CD4-positive, alpha-beta T cell treated with Interleukin-6 at 100 ng/mL for 8 hours (primary cell): ENCODE measurements around the gene STAB2.

Source experiments
- DNase-seq: peaks from one replicate; pipeline ENCODE4 v3.0.0-alpha.2; 2020; ENCODE audit warnings: mixed read lengths, low spot score

The STAB2 gene, protein sequence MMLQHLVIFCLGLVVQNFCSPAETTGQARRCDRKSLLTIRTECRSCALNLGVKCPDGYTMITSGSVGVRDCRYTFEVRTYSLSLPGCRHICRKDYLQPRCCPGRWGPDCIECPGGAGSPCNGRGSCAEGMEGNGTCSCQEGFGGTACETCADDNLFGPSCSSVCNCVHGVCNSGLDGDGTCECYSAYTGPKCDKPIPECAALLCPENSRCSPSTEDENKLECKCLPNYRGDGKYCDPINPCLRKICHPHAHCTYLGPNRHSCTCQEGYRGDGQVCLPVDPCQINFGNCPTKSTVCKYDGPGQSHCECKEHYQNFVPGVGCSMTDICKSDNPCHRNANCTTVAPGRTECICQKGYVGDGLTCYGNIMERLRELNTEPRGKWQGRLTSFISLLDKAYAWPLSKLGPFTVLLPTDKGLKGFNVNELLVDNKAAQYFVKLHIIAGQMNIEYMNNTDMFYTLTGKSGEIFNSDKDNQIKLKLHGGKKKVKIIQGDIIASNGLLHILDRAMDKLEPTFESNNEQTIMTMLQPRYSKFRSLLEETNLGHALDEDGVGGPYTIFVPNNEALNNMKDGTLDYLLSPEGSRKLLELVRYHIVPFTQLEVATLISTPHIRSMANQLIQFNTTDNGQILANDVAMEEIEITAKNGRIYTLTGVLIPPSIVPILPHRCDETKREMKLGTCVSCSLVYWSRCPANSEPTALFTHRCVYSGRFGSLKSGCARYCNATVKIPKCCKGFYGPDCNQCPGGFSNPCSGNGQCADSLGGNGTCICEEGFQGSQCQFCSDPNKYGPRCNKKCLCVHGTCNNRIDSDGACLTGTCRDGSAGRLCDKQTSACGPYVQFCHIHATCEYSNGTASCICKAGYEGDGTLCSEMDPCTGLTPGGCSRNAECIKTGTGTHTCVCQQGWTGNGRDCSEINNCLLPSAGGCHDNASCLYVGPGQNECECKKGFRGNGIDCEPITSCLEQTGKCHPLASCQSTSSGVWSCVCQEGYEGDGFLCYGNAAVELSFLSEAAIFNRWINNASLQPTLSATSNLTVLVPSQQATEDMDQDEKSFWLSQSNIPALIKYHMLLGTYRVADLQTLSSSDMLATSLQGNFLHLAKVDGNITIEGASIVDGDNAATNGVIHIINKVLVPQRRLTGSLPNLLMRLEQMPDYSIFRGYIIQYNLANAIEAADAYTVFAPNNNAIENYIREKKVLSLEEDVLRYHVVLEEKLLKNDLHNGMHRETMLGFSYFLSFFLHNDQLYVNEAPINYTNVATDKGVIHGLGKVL (N-terminal part only)

DNA sequence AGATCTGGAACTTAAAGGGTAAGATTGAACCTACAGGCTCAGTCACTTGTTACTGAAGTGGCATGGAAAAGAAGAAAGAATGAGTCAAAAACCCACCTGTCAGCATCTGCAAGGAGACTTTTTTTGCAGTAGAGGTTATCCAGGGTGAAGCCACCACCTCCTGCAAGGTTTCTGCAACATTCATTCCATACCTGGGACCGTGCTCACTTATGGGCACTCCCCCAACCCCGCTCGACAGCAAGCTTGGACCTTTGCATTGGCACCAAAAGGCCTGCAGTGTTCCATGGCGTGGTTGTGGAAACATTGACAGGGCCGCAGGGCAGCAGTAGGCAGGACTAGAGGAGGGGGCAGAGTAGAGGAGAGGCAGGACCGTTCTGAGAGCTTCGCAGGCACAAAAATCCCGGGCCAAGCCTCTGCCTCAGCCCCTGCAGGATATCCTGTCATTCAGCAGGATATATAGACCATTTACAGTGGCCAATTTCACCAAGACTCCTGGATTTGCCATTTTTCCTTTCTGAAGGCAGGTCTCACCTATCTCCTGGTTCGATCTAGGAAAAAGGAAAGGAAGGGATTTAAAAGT, at the start of gene STAB2:
TSS of gene STAB2 (plus strand) at position 483 of the 580 bp plus-strand sequence. CDS start 204 bp downstream, outside the sequence.
- no peak for DNase-seq

DNA sequence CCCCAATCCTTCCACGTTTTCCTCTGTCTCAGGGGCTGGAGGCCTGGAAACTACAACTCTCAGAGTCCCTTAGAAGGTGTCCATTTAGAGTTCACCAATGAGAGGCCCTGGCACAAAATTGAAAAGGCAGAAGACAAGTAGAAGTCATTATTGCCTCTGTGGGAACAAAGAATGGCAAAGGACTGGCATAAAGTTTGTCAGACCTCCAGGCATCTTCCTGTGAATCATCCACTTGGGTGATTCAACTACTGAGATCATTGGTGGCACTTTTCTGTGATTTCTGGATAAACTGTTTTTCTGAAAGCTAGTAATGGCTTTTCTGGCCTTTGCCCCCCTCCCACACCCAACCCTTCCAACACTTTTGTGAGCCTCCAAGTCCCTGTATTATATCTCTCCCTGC, 48.7 kb upstream of the STAB2 start:
- DNase-seq, result no peak

DNA sequence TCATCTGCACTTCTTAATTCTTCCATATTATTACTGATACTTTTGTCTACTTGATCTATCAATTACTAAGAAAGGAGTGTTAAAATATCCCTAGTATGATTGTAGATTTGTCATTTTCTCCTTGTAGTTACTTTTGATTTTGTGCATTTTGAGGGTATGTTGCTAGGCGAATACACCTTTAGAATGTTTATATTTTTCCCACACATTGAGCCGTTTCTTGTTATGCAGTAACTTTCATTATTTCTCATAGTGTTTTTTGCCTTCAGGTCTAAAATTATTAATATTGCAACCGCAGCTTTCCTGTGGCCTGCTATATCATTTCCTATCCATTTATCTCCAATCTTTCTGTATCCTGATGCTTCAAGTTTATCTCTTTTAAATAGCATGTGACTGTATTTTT, 46.8 kb upstream of the STAB2 start:
- no peak for DNase-seq

DNA sequence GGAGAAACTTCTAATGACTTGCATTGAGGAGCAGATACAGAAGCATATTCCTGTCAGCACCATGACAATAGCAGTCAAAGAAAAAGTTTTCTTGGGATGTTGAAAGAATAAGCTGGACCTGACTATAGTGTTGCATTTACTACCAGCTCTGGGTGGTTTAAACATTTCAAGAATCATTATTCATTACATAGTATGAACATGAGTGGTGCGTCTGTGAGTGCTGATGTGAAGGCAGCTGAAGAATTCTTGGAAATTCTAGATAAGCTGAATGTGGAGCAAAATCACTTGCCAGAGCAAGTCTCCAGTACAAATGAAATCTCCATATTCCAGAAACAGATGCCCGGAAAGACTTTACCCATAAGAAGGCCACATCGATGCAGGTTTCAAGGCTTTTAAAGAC, 45.0 kb upstream of the STAB2 start:
- DNase-seq, result no peak

DNA sequence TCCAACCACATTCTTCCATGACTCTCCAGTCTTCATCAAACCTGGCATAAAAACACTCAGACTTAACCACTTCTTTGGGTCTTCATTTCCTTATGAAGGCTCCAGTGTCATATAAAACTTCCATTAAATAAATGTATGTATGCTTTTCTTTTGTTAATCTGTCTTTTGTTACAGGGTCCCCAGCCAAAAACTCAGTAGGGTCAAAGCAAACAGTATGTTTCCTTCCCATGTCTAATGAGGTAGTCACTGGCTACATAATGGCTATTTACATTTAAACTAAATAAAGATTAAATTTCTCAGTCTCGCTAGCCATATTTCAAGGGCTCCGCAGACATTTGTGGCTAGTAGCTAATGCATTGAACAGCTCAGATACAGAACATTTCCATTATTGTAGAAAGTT, 40.1 kb upstream of the STAB2 start:
- DNase-seq, result no peak

DNA sequence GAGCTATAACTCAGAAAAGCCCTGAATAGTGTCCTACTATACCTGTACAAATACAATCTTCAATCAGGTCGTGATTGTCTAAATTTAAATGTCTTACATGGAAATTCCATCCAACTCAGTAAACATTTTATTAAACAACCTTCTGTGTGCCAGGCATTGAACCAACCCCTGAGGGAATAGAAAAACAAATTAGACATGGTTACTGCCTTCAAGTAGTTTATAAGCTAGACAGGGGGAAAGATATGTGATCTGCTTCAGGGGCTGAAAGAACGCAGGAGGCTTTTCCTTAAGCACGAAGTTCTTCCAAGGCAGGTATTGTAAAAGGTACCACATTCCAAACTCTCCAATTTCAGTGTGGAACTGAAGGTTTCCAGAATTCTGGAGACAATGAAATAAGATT, 39.7 kb upstream of the STAB2 start:
- no peak for DNase-seq

DNA sequence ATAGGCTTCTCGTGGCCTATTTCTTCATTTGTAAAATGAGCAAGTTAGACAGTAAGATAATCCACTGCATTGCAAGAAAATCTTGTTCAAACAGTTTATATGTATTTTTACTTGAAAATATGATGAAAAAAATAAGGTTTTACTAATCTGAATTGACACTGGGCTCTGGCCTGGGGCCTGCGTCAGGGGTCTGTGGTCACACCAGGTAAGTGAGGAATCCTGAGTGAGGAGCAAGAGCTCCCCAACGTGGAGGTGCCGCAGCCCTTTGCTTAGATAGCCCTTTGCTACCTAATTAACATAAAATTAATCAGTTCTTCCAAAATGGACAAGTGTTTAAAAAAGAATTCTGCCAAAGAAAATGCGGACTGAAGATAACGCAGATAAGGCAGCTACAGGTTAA, 39.1 kb upstream of the STAB2 start:
- no peak for DNase-seq

DNA sequence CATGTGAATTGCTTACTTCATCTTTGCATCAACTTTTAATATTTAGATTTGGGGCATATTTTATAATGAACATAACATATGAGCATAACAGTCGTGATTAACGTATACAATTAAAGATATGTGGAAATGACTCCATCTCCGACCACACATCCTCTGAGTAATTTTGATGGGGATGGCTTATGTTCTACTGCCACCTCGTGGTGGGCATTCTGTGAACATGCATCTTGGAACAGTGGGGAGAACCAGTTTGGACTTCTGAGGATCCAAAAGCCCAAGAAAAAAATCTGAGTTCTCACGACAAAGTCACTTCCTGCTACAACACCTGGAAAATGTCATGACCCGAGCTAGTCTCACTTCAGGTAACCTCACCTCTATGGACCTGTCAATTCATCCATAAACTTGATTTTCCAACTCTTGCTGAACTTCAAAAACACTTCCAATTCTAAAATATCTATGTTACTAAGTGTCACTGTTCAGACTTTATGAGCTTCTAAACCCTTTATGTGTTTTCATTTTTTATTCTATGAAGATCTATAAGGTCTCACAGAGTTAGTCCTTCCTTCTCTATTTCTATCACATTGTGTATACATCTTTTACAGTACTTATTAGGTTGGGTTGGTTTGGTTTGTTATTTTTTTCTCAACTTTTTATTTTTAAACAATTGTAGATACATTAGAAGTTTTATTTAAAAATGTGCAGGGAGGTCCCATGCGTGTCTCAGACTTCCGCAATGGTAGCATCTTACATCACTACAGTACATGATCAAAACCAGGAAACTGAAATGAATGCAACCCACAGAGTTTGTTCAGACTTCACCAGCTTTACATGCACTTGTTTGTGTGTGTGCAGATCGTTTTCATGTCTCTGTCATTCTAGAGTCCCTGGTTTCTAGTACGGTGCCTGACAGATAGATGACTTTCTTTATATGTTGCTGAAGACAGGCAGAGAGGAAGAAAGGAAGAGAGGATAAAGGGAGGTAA, 38.2 kb upstream of the STAB2 start:
- peak; percentile 47 for DNase-seq

DNA sequence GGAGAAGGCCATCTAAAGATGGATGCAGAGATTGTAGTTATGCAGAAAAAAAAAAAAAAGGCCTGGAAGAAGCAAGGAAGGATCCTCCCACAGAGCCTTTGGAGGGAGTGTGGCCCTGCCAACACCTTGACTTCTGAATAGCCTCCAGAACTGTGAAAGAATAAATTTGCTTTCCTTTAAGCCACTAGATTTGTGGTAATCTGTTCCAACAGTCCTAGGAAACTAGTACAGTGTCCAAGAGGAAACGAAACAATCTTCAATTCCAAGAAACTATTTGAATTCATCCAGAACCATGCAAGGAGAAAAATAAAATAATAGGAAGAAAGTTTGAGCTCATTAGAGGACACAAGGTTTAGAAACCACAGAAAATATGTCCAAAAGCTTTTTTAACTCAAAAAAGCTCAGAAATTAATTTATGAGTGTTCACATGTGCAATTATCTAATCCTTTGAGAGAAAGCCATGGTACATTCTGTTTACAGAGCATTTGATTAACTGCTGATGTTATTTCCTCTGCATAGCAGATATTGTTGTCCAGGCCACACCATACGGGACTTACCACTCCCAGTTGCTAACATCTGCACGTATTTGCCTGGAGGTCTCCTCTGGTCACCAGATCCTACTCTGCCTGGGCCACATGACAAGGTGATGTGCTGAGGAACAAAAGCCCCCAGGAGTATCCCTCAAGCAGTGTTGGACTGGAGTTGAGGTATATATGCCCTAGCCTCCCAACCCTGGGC, 30.0 kb upstream of the STAB2 start:
- DNase-seq, result no peak

DNA sequence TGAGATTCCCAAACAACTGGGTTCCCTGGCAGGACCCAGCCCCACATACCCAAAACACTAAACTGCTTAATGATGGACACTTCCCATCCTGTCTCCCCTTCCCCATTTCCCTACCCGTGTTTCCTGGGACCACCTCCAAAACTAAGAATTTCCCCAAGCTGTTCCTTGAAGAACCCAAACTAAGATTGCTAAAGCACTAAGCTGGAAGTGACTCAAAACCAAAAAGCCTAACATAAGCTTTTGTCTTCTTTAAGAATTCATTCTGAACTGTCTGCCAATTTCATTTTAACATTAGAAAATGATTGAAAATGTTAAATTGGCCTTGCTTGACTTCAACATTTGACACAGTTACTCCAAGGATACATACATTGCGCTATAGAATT, 29.5 kb upstream of the STAB2 start:
- no peak for DNase-seq

DNA sequence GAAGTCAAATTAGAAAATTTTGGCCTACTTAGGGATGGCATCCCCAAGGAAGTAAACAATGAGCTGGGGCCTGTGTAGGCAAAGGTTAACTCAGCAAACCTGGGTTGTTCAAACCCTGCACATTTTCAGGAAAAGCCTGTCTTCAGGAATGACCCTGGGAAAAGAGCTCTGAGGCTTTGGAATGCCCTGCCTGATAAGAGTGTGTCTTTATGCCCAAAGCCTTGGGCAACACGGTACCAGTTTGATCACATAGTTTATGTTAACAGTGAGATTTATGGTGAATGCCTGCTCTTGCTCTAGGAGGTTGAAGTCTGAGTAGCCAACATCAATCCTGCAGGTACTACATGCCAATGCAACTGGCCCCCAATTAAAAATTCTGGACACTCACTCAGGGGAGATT, 28.2 kb upstream of the STAB2 start:
- DNase-seq, result no peak

DNA sequence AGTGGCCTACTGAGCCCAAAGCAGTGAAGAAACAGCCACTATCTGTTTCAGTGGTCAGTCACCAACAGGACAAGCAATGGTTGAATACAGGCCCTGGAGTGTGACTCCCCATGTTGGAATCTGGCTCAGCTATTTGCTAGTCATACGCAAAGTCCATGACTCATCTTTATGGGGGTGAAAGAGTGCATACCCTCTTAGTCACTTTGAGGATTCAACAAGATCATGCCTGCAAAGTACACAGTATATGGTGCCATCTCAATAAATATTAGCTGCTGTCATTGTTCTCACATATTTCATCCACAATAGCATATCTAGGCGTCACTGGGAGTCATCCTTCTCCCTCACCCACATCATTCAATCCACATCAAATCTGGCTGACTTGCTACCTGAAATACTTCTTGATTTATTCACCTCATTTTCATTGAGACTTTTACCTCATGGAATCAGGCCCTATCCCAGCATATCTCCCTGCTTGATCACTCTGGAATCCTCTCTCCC, 26.4 kb upstream of the STAB2 start:
- no peak for DNase-seq

DNA sequence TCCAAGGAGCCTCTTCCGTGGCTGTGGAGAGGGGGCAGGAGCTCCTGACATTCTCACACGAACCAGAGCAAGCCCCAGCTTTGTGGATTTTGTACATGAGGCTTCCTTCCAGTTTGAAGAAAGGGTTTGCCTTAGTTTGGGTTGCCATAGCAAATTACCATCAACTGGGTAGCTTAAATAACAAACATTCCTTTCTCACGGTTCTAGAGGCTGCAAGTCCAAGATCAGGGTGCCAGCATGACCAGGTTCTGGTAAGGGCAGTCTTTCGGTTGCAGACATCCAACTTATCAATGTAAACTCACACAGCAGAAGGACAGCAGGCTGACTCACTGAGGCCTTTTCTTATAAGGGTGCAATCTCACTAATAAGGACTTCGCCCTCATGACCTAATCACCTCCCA, 25.9 kb upstream of the STAB2 start:
- DNase-seq, result no peak

DNA sequence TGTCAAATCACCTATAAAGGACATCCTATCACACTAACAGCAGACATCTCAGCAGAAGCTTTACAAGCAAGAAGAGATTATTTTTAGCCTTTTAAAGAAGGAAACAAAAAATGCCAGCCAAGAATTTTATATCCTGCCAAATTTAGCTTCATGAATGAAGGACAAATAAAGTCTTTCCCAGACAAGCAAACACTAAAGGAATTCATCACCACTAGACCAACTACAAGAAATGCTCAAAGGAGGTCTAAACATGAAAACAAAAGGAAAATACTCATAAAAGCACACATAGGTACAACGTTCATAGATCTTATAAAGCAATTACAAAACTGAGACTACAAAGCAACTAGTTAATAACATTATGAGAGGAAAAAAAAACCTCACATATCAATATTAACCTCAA, 20.7 kb upstream of the STAB2 start:
- DNase-seq, result no peak

DNA sequence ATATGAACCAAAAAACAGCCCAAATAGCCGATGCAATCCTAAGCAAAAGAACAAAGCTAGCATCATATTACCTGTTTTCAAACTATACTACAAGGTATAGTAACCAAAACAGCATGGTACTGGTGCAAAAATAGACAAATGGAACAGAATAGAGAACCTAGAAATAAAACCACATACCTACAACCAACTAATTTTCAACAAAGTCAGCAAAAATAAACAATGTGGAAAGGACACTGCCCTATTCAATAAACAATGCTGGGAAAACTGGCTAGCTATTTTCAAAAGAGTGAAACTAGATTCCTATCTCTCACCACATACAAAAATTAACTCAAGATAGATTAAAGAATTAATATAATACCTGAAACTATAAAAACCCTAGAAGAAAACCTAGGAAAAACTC, 17.8 kb upstream of the STAB2 start:
- DNase-seq, result no peak

DNA sequence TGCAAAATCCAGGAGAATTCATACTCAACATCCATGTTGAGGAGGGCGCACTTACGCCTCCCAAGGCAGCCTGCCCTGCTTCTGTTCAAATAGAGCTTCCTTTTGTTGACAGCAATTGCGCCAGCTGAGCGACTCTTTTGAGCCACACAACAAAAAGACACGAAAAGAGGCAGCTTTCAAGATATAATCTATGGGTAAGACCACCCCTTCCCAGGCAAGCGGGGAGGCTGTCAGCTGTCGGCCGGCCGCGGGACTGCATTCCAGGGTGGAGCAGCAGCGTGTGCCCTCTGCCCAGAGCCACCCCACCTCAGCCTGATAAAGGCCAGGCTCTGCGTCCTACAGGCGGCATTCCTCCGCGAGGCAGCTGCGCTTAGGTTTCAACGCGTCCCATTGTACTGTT, 15.8 kb upstream of the STAB2 start:
- DNase-seq, result no peak

DNA sequence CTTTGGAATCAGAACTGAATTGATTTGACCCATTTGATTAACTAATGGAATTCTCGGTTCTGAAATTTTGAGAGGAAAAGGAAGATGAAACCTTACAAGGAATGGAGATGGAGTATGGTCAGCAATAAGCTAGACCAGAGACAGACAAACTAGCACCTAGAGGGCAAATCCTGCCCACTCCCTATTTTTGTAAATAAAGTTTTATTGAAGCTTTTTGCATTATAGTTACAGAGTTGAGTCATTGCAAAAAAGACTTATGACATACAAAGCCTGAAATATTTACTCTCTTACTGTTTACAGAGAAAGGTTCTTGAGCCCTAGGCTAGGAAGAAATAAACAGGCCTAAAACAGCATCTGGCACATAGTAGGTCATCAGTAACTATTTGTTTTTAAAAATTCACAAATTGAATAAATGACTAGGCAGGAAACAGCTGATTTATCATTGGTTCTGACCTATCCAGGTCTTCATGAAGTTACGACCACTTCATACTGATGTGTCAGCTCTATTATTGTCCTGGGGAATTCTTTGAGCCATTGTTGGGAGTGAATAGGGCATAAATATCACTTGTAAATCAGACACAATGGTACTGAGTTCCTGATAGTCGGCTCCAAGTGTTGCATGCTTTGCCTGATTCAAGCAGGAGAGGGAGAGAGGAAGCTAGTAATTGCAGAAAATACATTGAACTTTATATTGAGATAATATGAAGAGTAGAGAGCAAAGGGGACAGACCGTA, 14.6 kb upstream of the STAB2 start:
- no peak for DNase-seq

DNA sequence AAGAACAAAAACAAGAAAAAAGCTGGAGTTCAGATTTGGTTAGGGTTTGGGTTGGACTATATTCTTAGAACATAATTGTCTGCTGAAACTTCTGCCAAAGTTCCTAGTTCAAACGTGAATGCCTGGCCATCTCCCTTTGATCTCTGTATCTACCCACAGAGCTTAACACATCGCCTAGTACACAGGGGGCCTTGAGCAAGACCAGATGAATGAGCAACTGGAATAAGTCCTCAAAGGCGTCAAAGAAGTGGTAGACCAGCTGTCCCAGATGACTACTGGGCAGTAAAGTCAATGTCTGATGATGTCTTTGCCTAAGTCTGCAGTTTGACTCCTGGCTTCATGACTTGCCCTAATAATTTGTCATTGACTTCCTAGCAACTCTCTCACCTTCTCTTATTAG, 13.9 kb upstream of the STAB2 start:
- DNase-seq, result no peak

DNA sequence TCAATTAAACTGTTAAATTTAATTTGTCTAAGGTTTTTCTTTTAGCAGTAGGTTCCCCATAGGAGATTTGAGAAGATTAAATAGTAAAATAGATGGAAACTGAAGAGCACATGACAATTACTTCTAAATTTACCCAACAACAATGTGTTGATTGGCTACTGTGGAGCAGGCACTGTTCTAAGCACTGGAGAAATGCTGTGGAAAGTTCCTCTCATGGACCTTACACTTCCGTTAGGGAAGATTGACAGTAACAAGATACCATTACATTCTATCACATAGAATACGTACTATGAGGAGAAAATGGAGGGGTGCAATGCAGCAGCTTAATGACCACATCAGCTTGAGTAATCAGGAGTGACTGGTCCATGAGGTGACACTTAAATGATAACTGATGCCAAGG, 8.1 kb upstream of the STAB2 start:
- DNase-seq, result no peak
